ENCODE data around the gene VCX3B. TPM values are rescaled to one million over a fixed set of nuclear protein-coding genes. Genes with fewer than 3 reads are reported as not detected.
A peak's percentile ranks its signal among the peaks of the same experiment; 100 is the strongest.
"Not testable (repeated sequence)": the region's sequence is repeated elsewhere in the genome, so short reads cannot be mapped to it uniquely, and the experiment has no call there.

The VCX3B gene
- total RNA-seq, 4 donors from 2014 or later = 0.94 to 2.0 TPM; not detected in 2

GRCh38 chrX:8432396-8432795, 32.2 kb upstream of the VCX3B start:
- WGBS, 2 donors = 75 to 76% methylated on average over 3 of the region's 3 CpGs
- H3K9me3 ChIP-seq = no peaks in the 10 kb centered on the region
- H3K27ac ChIP-seq = no peak overlapping the region
- no peaks in the 10 kb centered on the region for H3K36me3 ChIP-seq
- no peak overlapping the region for H3K4me3 ChIP-seq (replicated peaks in 1 of 3)
- H3K4me1 ChIP-seq = no peaks in the 10 kb centered on the region
- H3K27me3 ChIP-seq = no peaks in the 10 kb centered on the region
- no peak for DNase-seq
- TF ChIP-seq CTCF (IDR thresholded peaks at IDR 0.05) = no peak
- no peak for TF ChIP-seq POLR2A (IDR thresholded peaks at IDR 0.05)
- intact Hi-C loops (cut with DNase I) = no loop called here

GRCh38 chrX:8433109-8434062, 31.2 kb upstream of the VCX3B start:
- intact Hi-C loops (cut with DNase I) = no loop called here
- DNase-seq = no peak
- 70 to 91% methylated on average over 3 of the region's 3 CpGs for WGBS, 2 donors
- Histone ChIP-seq H3K36me3 (no peaks in the 10 kb centered on the region), H3K27ac (no peak overlapping the region), H3K27me3 (no peaks in the 10 kb centered on the region), H3K4me3 (replicated peaks in 1 of 3) (no peak overlapping the region), H3K4me1 (no peaks in the 10 kb centered on the region), H3K9me3 (no peaks in the 10 kb centered on the region)
- TF ChIP-seq POLR2A (IDR thresholded peaks at IDR 0.05) (no peak), CTCF (IDR thresholded peaks at IDR 0.05) (no peak)

- no peaks in the 10 kb centered on the region for H3K27me3 ChIP-seq
- 82 to 88% methylated on average over 5 of the region's 5 CpGs for WGBS, 2 donors
These were observed 17.3 kb upstream of the VCX3B start for GRCh38 chrX:8447368-8447767.

GRCh38 chrX:8452343-8452742, 12.3 kb upstream of the VCX3B start:
- DNase-seq; H3K9me3 ChIP-seq; H3K4me1 ChIP-seq; H3K27ac ChIP-seq; H3K36me3 ChIP-seq; intact Hi-C loops (cut with DNase I); H3K27me3 ChIP-seq; H3K4me3 ChIP-seq (replicated peaks in 1 of 3): not testable (repeated sequence)
- no CpG with 5 or more reads among the region's 21 CpGs for WGBS, 2 donors

More at GRCh38 chrX:8447368-8447767, 17.3 kb upstream of the VCX3B start:
- no peak for TF ChIP-seq CTCF (IDR thresholded peaks at IDR 0.05)
- no peak for TF ChIP-seq POLR2A (IDR thresholded peaks at IDR 0.05)
- intact Hi-C loops (cut with DNase I) = no loop called here
- no peaks in the 10 kb centered on the region for H3K36me3 ChIP-seq
- H3K4me1 ChIP-seq = no peaks in the 10 kb centered on the region
- no peaks in the 10 kb centered on the region for H3K9me3 ChIP-seq
- H3K27ac ChIP-seq = no peak overlapping the region
- DNase-seq = no peak
- H3K4me3 ChIP-seq (replicated peaks in 1 of 3) = no peak overlapping the region

- TF ChIP-seq POLR2A (IDR thresholded peaks at IDR 0.05) = no peak
- no peak for TF ChIP-seq CTCF (IDR thresholded peaks at IDR 0.05)
- WGBS, 2 donors = 3 to 5% methylated on average over 3 of the region's 3 CpGs
- DNase-seq = peak in 1 of 2 donors; percentile 1
- Histone ChIP-seq H3K4me1 (no peaks in the 10 kb centered on the region), H3K27me3 (no peaks in the 10 kb centered on the region), H3K9me3 (no peaks in the 10 kb centered on the region), H3K27ac (no peak overlapping the region), H3K36me3 (no peaks in the 10 kb centered on the region), H3K4me3 (replicated peaks in 1 of 3) (no peak overlapping the region)
- intact Hi-C loops (cut with DNase I) = no loop called here
These were observed 11.0 kb upstream of the VCX3B start for GRCh38 chrX:8453611-8454010.
